HG03460 (cell line): ENCODE measurements around the gene STAP2.
"Not testable (repeated sequence)": the region's sequence is repeated elsewhere in the genome, so short reads cannot be mapped to it uniquely, and the experiment has no call there.

Experiments
- ATAC-seq: cut with Tn5 transposase; IDR thresholded peaks from one replicate; pipeline ENCODE4 v1.9.1; 2021; ENCODE audit not compliant: unreplicated experiment

The STAP2 gene

GRCh38 chr19:4301590-4302242, 36.9 kb downstream of the STAP2 start:
- no peak for ATAC-seq

GRCh38 chr19:4300589-4300988, 38.0 kb downstream of the STAP2 start:
- ATAC-seq, result no peak

GRCh38 chr19:4298810-4299550, 39.6 kb downstream of the STAP2 start:
- no peak for ATAC-seq

GRCh38 chr19:4297901-4298809, 40.5 kb downstream of the STAP2 start:
- no peak for ATAC-seq

- no peak for ATAC-seq
Observed at GRCh38 chr19:4295972-4296771, 42.5 kb downstream of the STAP2 start.

- no peak for ATAC-seq
Observed at GRCh38 chr19:4294389-4294788, 44.2 kb downstream of the STAP2 start.

- no peak for ATAC-seq
Observed at GRCh38 chr19:4292515-4292914, 46.1 kb downstream of the STAP2 start.

GRCh38 chr19:4291184-4291732, 47.4 kb downstream of the STAP2 start:
- no peak for ATAC-seq

- no peak for ATAC-seq
Observed at GRCh38 chr19:4288091-4288777, 50.4 kb downstream of the STAP2 start.

GRCh38 chr19:4286141-4286540, 52.5 kb downstream of the STAP2 start:
- not testable (repeated sequence) for ATAC-seq

- no peak for ATAC-seq
Observed at GRCh38 chr19:4284974-4285373, 53.7 kb downstream of the STAP2 start.

GRCh38 chr19:4284176-4284958, 54.3 kb downstream of the STAP2 start:
- ATAC-seq, result no peak

GRCh38 chr19:4279530-4280422, 58.9 kb downstream of the STAP2 start:
- no peak for ATAC-seq

GRCh38 chr19:4279267-4279529, 59.4 kb downstream of the STAP2 start:
- ATAC-seq, result no peak

GRCh38 chr19:4278419-4279266, 60.0 kb downstream of the STAP2 start, which contains the start of gene SHD:
SHD (plus strand) TSS chr19:4279266; CDS start chr19:4280064, 798 bp downstream.
- no peak for ATAC-seq

GRCh38 chr19:4278010-4278409, 60.6 kb downstream of the STAP2 start:
- ATAC-seq, result no peak

GRCh38 chr19:4277191-4277696, 61.4 kb downstream of the STAP2 start:
- ATAC-seq, result no peak
